Measurements from ENCODE around the gene AIFM1.

The AIFM1 gene

DNA sequence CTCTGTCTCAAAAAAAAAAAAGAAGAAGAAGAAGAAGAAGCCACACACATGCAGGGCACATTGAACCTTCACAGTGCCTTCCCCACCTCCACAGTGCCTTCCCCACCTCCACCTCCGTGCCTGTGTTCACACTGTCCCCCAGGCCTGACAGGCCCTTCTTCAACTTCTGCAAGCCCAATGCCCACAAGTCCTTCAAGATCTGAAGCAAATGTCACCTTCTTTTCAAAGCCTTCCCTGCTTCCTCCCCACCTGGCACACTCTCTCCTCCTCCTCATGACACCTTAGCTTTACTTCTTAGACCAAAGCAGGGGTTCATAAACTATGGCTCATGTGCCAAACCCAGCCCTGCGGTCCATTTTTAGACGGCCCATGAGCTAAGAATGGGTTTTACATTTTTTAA, 75.3 kb downstream of the AIFM1 start (continued):
- no peak for TF ChIP-seq ZNF8 (CRISPR knock-in tag; IDR thresholded peaks at IDR 0.05)
- TF ChIP-seq GLIS3 (CRISPR knock-in tag; IDR thresholded peaks at IDR 0.05): no peak
- no peak for TF ChIP-seq RARB (CRISPR knock-in tag; IDR thresholded peaks at IDR 0.05)

DNA sequence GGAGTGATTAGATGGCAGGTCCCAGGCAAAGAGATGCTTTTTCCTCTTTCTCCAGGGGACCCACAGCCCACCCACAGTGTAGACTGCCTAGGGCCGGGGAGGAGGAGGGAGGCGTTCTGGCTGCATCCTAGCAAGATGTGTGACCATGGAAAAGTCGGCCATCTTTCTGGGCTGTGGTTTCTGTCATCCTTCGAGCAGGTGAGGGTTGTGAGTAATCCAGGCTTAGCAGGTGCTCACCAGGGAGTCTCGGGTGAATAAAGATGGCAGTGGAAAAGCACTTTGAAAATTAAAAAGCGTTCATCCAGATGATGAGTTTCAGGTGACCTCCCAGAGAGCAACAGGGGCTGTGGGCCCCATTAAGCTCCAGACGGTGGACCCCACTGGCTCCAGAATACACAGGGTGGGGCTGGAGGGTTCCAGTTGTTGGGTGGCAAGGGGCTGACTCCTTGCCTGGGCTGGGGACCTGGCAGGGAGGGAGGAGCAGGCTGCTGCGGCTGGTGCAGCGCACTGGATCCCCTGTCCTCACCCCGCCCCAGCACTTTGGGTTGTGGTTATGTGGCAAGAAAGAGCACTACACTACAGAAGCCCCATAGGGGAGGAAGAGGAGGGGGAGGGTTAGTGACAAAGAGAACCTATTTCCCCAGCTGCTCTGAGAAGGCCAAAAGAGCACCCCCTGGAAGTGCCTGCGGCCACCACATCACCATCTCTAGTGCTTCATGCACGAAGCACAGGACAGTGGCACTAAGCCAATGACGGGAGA, 79.0 kb downstream of the AIFM1 start:
- TF ChIP-seq PPARA (CRISPR knock-in tag; IDR thresholded peaks at IDR 0.05; ENCODE audit: borderline replicate concordance) (no peak), BACH2 (CRISPR knock-in tag; IDR thresholded peaks at IDR 0.05; ENCODE audit: borderline replicate concordance) (no peak), TOX (CRISPR knock-in tag; IDR thresholded peaks at IDR 0.05; ENCODE audit: borderline replicate concordance) (no peak)
- TF ChIP-seq, protein P1, sequence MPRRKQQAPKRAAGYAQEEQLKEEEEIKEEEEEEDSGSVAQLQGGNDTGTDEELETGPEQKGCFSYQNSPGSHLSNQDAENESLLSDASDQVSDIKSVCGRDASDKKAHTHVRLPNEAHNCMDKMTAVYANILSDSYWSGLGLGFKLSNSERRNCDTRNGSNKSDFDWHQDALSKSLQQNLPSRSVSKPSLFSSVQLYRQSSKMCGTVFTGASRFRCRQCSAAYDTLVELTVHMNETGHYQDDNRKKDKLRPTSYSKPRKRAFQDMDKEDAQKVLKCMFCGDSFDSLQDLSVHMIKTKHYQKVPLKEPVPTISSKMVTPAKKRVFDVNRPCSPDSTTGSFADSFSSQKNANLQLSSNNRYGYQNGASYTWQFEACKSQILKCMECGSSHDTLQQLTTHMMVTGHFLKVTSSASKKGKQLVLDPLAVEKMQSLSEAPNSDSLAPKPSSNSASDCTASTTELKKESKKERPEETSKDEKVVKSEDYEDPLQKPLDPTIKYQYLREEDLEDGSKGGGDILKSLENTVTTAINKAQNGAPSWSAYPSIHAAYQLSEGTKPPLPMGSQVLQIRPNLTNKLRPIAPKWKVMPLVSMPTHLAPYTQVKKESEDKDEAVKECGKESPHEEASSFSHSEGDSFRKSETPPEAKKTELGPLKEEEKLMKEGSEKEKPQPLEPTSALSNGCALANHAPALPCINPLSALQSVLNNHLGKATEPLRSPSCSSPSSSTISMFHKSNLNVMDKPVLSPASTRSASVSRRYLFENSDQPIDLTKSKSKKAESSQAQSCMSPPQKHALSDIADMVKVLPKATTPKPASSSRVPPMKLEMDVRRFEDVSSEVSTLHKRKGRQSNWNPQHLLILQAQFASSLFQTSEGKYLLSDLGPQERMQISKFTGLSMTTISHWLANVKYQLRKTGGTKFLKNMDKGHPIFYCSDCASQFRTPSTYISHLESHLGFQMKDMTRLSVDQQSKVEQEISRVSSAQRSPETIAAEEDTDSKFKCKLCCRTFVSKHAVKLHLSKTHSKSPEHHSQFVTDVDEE (CRISPR knock-in tag; IDR thresholded peaks at IDR 0.05): no peak
- ATAC-seq: no peak

DNA sequence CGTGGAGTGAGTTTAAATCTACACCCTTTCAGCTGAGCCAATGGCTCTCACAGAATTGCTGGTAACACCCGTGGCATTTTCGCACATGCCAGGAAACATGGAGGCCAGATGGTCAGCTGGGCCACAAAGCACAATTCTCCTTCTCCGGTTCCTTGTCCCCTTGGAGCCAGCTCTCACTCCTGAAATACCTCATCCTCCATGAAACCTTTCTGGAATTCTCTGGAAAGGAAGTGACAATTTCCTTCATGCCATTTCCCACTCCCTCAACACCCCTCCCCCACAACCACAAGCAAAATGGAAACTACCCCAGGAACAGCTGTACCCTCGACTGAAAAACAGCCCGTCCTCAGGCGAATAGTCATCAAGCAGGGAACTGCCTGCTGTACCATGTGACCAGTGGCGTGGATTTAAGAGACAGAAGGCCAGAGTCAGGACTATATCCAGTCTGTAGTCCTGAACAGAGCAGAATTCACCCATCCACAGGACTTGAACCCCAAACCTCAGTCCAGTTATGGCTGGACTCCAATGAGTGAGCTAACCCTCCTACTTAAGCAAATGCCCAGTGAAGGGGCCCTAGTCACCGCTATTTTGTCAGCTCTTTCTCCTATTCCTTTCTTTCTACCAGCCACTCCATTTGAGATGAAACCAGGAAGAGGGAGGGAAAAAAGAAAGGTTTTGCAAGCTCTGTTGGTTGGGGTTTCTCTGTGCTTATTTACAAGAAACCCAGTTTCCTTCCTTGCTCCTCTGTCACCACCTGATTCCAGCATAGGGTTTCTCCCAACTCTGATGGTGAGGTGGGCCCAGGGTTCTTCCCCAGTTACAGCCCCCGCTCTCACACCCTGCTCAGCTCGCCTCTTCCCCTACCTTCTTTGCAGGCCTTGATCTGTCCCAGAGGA, 79.8 kb downstream of the AIFM1 start:
- no peak for ATAC-seq
- TF ChIP-seq, protein P2, sequence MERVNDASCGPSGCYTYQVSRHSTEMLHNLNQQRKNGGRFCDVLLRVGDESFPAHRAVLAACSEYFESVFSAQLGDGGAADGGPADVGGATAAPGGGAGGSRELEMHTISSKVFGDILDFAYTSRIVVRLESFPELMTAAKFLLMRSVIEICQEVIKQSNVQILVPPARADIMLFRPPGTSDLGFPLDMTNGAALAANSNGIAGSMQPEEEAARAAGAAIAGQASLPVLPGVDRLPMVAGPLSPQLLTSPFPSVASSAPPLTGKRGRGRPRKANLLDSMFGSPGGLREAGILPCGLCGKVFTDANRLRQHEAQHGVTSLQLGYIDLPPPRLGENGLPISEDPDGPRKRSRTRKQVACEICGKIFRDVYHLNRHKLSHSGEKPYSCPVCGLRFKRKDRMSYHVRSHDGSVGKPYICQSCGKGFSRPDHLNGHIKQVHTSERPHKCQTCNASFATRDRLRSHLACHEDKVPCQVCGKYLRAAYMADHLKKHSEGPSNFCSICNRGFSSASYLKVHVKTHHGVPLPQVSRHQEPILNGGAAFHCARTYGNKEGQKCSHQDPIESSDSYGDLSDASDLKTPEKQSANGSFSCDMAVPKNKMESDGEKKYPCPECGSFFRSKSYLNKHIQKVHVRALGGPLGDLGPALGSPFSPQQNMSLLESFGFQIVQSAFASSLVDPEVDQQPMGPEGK (CRISPR knock-in tag; IDR thresholded peaks at IDR 0.05; ENCODE audit: borderline replicate concordance): no peak
- TF ChIP-seq PPARA (CRISPR knock-in tag; IDR thresholded peaks at IDR 0.05; ENCODE audit: borderline replicate concordance): no peak
- no peak for TF ChIP-seq OSR1 (CRISPR knock-in tag; IDR thresholded peaks at IDR 0.05)
- TF ChIP-seq, protein P3, sequence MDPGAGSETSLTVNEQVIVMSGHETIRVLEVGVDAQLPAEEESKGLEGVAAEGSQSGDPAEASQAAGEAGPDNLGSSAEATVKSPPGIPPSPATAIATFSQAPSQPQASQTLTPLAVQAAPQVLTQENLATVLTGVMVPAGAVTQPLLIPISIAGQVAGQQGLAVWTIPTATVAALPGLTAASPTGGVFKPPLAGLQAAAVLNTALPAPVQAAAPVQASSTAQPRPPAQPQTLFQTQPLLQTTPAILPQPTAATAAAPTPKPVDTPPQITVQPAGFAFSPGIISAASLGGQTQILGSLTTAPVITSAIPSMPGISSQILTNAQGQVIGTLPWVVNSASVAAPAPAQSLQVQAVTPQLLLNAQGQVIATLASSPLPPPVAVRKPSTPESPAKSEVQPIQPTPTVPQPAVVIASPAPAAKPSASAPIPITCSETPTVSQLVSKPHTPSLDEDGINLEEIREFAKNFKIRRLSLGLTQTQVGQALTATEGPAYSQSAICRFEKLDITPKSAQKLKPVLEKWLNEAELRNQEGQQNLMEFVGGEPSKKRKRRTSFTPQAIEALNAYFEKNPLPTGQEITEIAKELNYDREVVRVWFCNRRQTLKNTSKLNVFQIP (CRISPR knock-in tag; IDR thresholded peaks at IDR 0.05; ENCODE audit: borderline replicate concordance, low read depth): no peak
- no peak for TF ChIP-seq ARNTL (CRISPR knock-in tag; IDR thresholded peaks at IDR 0.05; ENCODE audit: borderline replicate concordance, low read depth)
- no peak for TF ChIP-seq ZFP30 (CRISPR knock-in tag; IDR thresholded peaks at IDR 0.05)
- TF ChIP-seq, protein P1 (CRISPR knock-in tag; IDR thresholded peaks at IDR 0.05): no peak
- no peak for TF ChIP-seq BACH2 (CRISPR knock-in tag; IDR thresholded peaks at IDR 0.05; ENCODE audit: borderline replicate concordance)
- no peak for TF ChIP-seq SNAI2 (CRISPR knock-in tag; IDR thresholded peaks at IDR 0.05)
- TF ChIP-seq CREB5 (CRISPR knock-in tag; IDR thresholded peaks at IDR 0.05; ENCODE audit: low read depth): no peak
- no peak for TF ChIP-seq ESRRG (CRISPR knock-in tag; IDR thresholded peaks at IDR 0.05)
- TF ChIP-seq CSRNP3 (CRISPR knock-in tag; IDR thresholded peaks at IDR 0.05): no peak
- TF ChIP-seq ZC3H10 (CRISPR knock-in tag; IDR thresholded peaks at IDR 0.05): no peak
- no peak for TF ChIP-seq TCF4 (CRISPR knock-in tag; IDR thresholded peaks at IDR 0.05; ENCODE audit: borderline replicate concordance)
- no peak for TF ChIP-seq RARB (CRISPR knock-in tag; IDR thresholded peaks at IDR 0.05)
- TF ChIP-seq TOX (CRISPR knock-in tag; IDR thresholded peaks at IDR 0.05; ENCODE audit: borderline replicate concordance): no peak
- TF ChIP-seq CSDC2 (CRISPR knock-in tag; IDR thresholded peaks at IDR 0.05): no peak
